H1 (cell line): ENCODE measurements around the gene BEAN1. TPM values are rescaled to one million over a fixed set of nuclear protein-coding genes. Genes with fewer than 3 reads are reported as not detected.

Source experiments
- CTCF ChIA-PET: fragments of 300-600 bp; sonication (Branson Sonifier 250); formaldehyde crosslinking; loops from one replicate; lab custom pipeline; 2021; ENCODE audit not compliant: partially characterized antibody; lab: Charles Lee
- POLR2A ChIA-PET: fragments of 300-600 bp; sonication (Branson Sonifier 250); formaldehyde crosslinking; loops from one replicate; lab custom pipeline; 2021; ENCODE audit warnings: inconsistent platforms; ENCODE audit not compliant: partially characterized antibody; lab: Charles Lee
- DNase-seq, 2 experiments: peaks; one replicate each; pipeline versions ENCODE4 v3.0.0 to v3.0.0-alpha.2; 2010 to 2022; ENCODE audit warnings: low spot score in 2 of 2, low read depth in 1 of 2, mixed read lengths in 1 of 2
- FAIRE-seq: peaks from 2 replicates; lab custom pipeline; 2011; peaks lifted over from hg19 to GRCh38; lab: Jason Lieb, UNC
- H2AFZ ChIP-seq: 2 replicates; pipeline ENCODE4 v1.8.1; 2012; ENCODE audit warnings: low read length, inconsistent platforms
- H2AK5ac ChIP-seq: 2 replicates; pipeline ENCODE4 v1.6.1; 2013; ENCODE audit warnings: low read depth, low read length
- H2BK120ac ChIP-seq: replicated peaks from 2 replicates; pipeline ENCODE3; 2013; ENCODE audit warnings: low read depth, low read length, inconsistent platforms
- H2BK12ac ChIP-seq: 2 replicates; pipeline ENCODE4 v1.6.1; 2013; ENCODE audit warnings: low read depth, low read length
- H2BK15ac ChIP-seq: 2 replicates; pipeline ENCODE4 v1.6.1; 2013; ENCODE audit warnings: low read length
- H2BK20ac ChIP-seq: 2 replicates; pipeline ENCODE4 v1.6.1; 2013; ENCODE audit warnings: low read length
- H2BK5ac ChIP-seq: 2 replicates; pipeline ENCODE4 v1.6.1; 2013; ENCODE audit warnings: low read depth, low read length
- H3K14ac ChIP-seq: 2 replicates; pipeline ENCODE4 v1.6.1; 2013; ENCODE audit warnings: inconsistent platforms; ENCODE audit not compliant: insufficient read length
- H3K18ac ChIP-seq: 2 replicates; pipeline ENCODE4 v1.6.1; 2013; ENCODE audit warnings: low read length; ENCODE audit errors: extremely low read depth
- H3K23ac ChIP-seq: 2 replicates; pipeline ENCODE4 v1.6.1; 2013; ENCODE audit warnings: inconsistent platforms; ENCODE audit not compliant: insufficient read length
- H3K23me2 ChIP-seq: 2 replicates; pipeline ENCODE4 v1.6.1; 2013; ENCODE audit warnings: low read depth, low read length
- H3K27ac ChIP-seq: 2 replicates; pipeline ENCODE4 v1.6.1; 2011; ENCODE audit warnings: low read depth, low read length, inconsistent platforms
- H3K27me3 ChIP-seq, 4 experiments: replicated peaks in 1 of 4; 1 replicate in 1 of 4; 2 replicates in 3 of 4; pipeline versions ENCODE4 v1.6.1 to v1.8.1; 2011 to 2013; ENCODE audit warnings: low read length in 3 of 4, mild to moderate bottlenecking in 3 of 4, inconsistent platforms in 2 of 4, mixed read lengths in 2 of 4, moderate library complexity in 1 of 4; ENCODE audit not compliant: control insufficient read depth in 3 of 4, insufficient read depth in 3 of 4; ENCODE audit errors: extremely low read depth in 1 of 4
- H3K36me3 ChIP-seq, 4 experiments: 2 replicates each; pipeline versions ENCODE4 v1.6.1 to v1.8.1; 2011 to 2013; ENCODE audit warnings: mild to moderate bottlenecking in 4 of 4, low read length in 3 of 4, moderate library complexity in 2 of 4, control low read depth in 1 of 4, inconsistent platforms in 1 of 4; ENCODE audit not compliant: insufficient read depth in 4 of 4, control insufficient read depth in 2 of 4
- H3K4ac ChIP-seq: replicated peaks from 2 replicates; pipeline ENCODE3; 2013; ENCODE audit warnings: low read length, low read depth, mixed read lengths, inconsistent platforms; ENCODE audit not compliant: insufficient read length
- H3K4me1 ChIP-seq, 4 experiments: replicated peaks in 1 of 4; 1 replicate in 1 of 4; 2 replicates in 3 of 4; pipeline versions ENCODE4 v1.6.1 to v1.8.1; 2011 to 2013; ENCODE audit warnings: low read length in 3 of 4, inconsistent platforms in 2 of 4, mixed read lengths in 1 of 4; ENCODE audit not compliant: insufficient read depth in 4 of 4, control insufficient read depth in 3 of 4
- H3K4me2 ChIP-seq, 2 experiments: 2 replicates each; pipeline versions ENCODE4 v1.6.1 to v1.8.1; 2011 to 2013; ENCODE audit warnings: low read depth in 2 of 2, low read length in 2 of 2, control low read depth in 1 of 2, inconsistent platforms in 1 of 2, mild to moderate bottlenecking in 1 of 2; ENCODE audit not compliant: insufficient read depth in 1 of 2
- H3K4me3 ChIP-seq, 4 experiments: fragments of 200-600, 300-600 bp in 1 of 4; sonication (generic), shearing (Covaris generic), sonication (Bioruptor Twin) in 1 of 4; 2 replicates each; pipeline versions ENCODE4 v1.5.1 to v1.8.1; 2011 to 2016; ENCODE audit warnings: low read length in 4 of 4, low read depth in 3 of 4, control low read depth in 2 of 4, inconsistent platforms in 2 of 4, mild to moderate bottlenecking in 2 of 4, mixed read lengths in 1 of 4, moderate library complexity in 1 of 4; ENCODE audit not compliant: insufficient read depth in 2 of 4; ENCODE audit errors: extremely low read depth in 1 of 4
- H3K56ac ChIP-seq: replicated peaks from 2 replicates; pipeline ENCODE3; 2013; ENCODE audit warnings: low read depth, mild to moderate bottlenecking, mixed read lengths, low read length, inconsistent platforms; ENCODE audit not compliant: insufficient read length
- H3K79me1 ChIP-seq: 2 replicates; pipeline ENCODE4 v1.6.1; 2013; ENCODE audit warnings: low read depth, low read length, control low read depth
- H3K79me2 ChIP-seq, 2 experiments: 2 replicates each; pipeline versions ENCODE4 v1.6.1 to v1.8.1; 2012 to 2013; ENCODE audit warnings: low read length in 2 of 2, mild to moderate bottlenecking in 2 of 2, inconsistent platforms in 1 of 2; ENCODE audit not compliant: insufficient read depth in 2 of 2, control insufficient read depth in 1 of 2
- H3K9ac ChIP-seq, 4 experiments: replicated peaks in 1 of 4; 1 replicate in 1 of 4; 2 replicates in 3 of 4; pipeline versions ENCODE4 v1.6.1 to v1.8.1; 2011 to 2013; ENCODE audit warnings: low read depth in 3 of 4, low read length in 3 of 4, control low read depth in 2 of 4, mild to moderate bottlenecking in 2 of 4, moderate library complexity in 2 of 4, inconsistent platforms in 1 of 4; ENCODE audit errors: extremely low read depth in 1 of 4
- H3K9me3 ChIP-seq, 2 experiments: 2 replicates each; pipeline versions ENCODE4 v1.6.1 to v1.8.1; 2012 to 2013; ENCODE audit warnings: mild to moderate bottlenecking in 2 of 2, moderate library complexity in 2 of 2, control low read depth in 1 of 2, inconsistent platforms in 1 of 2, low read depth in 1 of 2, low read length in 1 of 2, mixed read lengths in 1 of 2; ENCODE audit not compliant: insufficient read depth in 2 of 2
- H4K20me1 ChIP-seq, 2 experiments: replicated peaks in 1 of 2; 2 replicates each; pipeline versions ENCODE3 to v1.8.1; 2011 to 2013; ENCODE audit warnings: inconsistent platforms in 2 of 2, low read length in 2 of 2, mild to moderate bottlenecking in 1 of 2; ENCODE audit not compliant: insufficient read depth in 2 of 2, control insufficient read depth in 1 of 2
- H4K5ac ChIP-seq: 2 replicates; pipeline ENCODE4 v1.6.1; 2013; ENCODE audit warnings: low read length, low read depth, mixed read lengths, inconsistent platforms; ENCODE audit not compliant: insufficient read length
- H4K8ac ChIP-seq: 2 replicates; pipeline ENCODE4 v1.8.0; 2013; ENCODE audit warnings: mild to moderate bottlenecking, moderate library complexity, low read length, inconsistent platforms; ENCODE audit not compliant: insufficient read depth; ENCODE audit errors: extremely low read depth
- H4K91ac ChIP-seq: replicated peaks from 2 replicates; pipeline ENCODE3; 2013; ENCODE audit warnings: low read length, mixed read lengths, inconsistent platforms; ENCODE audit not compliant: insufficient read length
- CBX5 ChIP-seq: fragments of 300-800, 300-1000 bp; sonication (generic); IDR thresholded peaks from 2 replicates; pipeline ENCODE4 v1.7.1; 2016; ENCODE audit warnings: antibody characterized with exemption, low read length, low read depth
- RNF2 ChIP-seq: fragments of 200-900, 300-1000 bp; sonication (generic); IDR thresholded peaks from 2 replicates; pipeline ENCODE4 v1.7.1; 2016; ENCODE audit warnings: borderline replicate concordance, low read depth, mild to moderate bottlenecking, antibody characterized with exemption, low read length; ENCODE audit not compliant: poor library complexity, severe bottlenecking; ENCODE audit errors: missing control alignments
- SP4 ChIP-seq: IDR thresholded peaks from 2 replicates; pipeline ENCODE4 v1.6.1; 2012; ENCODE audit warnings: low read length, inconsistent platforms
- YY1 ChIP-seq: IDR thresholded peaks from 2 replicates; pipeline ENCODE4 v1.6.1; 2011; ENCODE audit warnings: low read depth, mild to moderate bottlenecking, low read length
- WGBS, 2 experiments: shearing (Covaris generic) in 1 of 2; methylation state at CpG; one replicate each; pipeline versions ENCODE4 v1.1.6 to v1.1.7; 2013 to 2015; ENCODE audit warnings: low lambda C conversion rate in 2 of 2, mixed read lengths in 2 of 2, inconsistent platforms in 1 of 2, low coverage in 1 of 2, missing lambda C conversion rate in 1 of 2; ENCODE audit not compliant: insufficient replicate concordance in 2 of 2, insufficient coverage in 1 of 2, insufficient read length in 1 of 2; ENCODE audit errors: extremely low coverage in 1 of 2, missing lambda C conversion rate in 1 of 2; 5-methylcytosine and 5-hydroxymethylcytosine counted together
- polyA plus RNA-seq, 7 experiments: library from polyadenylated mRNA; depleted of rRNA in 3 of 7; stranded (reverse) in 5 of 7; unstranded in 2 of 7; fragments of >200 nt in 5 of 7; fragments of 200-250 nt in 2 of 7; gene quantifications; 1 replicate in 5 of 7; 2 replicates in 1 of 7; 4 replicates in 1 of 7; pipeline versions ENCODE4 v1.2.1 to v1.2.3, GENCODE V29; 2011 to 2013; ENCODE audit warnings: missing spikeins in 2 of 7, mixed read lengths in 2 of 7
- total RNA-seq: library from RNA; stranded (reverse); fragmentation: NEBNext Ultra II Directional; extraction: Animal tissue kit (Norgen Biotek cat#: 25700); gene quantifications from 2 replicates; pipeline ENCODE4 v1.2.1, GENCODE V29; 2021

Gene BEAN1
- total and polyA plus RNA-seq, 2 of the 8 experiments (the other 6 are each of a cell fraction or from before 2014, with no cell fraction given): 0.08 TPM; not detected in 1

DNA sequence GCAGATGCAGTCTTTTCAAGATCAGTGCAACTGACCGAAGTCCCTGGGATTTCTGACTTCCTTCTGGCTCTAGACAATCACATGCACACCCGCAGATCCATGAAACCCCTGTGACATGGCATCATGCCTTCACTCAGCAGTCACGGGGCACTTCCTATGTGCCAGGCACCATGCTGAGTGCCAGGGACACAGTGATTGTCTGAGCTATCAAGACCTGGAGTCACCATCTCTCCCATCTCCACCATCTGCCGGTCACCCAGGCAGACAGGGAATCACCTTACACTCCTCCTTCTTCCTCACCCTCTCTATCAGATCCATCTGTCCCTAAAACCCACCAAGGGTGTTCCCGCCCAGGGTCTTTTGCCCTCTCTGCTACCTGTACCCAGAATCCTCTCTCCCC is 5.3 kb downstream of the BEAN1 start:
- DNase-seq: no peak
- Histone ChIP-seq H3K27ac (no peak overlapping the region), H3K14ac (no peak overlapping the region), H2BK5ac (no peak overlapping the region), H4K8ac (no peak overlapping the region), H3K79me2 (no peaks in the 10 kb centered on the region), H3K4me3 (no peak overlapping the region), H3K4me1 (peaks cover 0 to 27% (median 16%) of the 10 kb centered on the region in 4 experiments; a peak in 6 of 7 replicates), H3K27me3 (peaks cover 25 to 38% (median 30%) of the 10 kb centered on the region in 4 experiments), H2AFZ (no peak overlapping the region), H4K20me1 (peaks cover 4 to 8% of the 10 kb centered on the region in 2 experiments), H3K56ac (no peak overlapping the region), H3K23ac (no peak overlapping the region), H3K9ac (no peak overlapping the region; a peak in 1 of 7 replicates), H2BK12ac (no peak overlapping the region), H2BK120ac (no peak overlapping the region), H2BK20ac (no peak overlapping the region), H3K4me2 (no peak overlapping the region), H3K18ac (no peak overlapping the region), H2AK5ac (no peak overlapping the region), H2BK15ac (no peak overlapping the region), H3K23me2 (no peaks in the 10 kb centered on the region; the same call in 1 of the 2 replicates), H3K36me3 (no peaks in the 10 kb centered on the region), H3K79me1 (no peaks in the 10 kb centered on the region), H3K9me3 (no peaks in the 10 kb centered on the region), H4K91ac (no peak overlapping the region), H3K4ac (no peak overlapping the region), H4K5ac (no peak overlapping the region)
- CTCF ChIA-PET: interaction anchor here (0.7 to 4.1 kb wide), 9 partner anchors 10 to 83 kb away, joined by 3 to 15 read pairs (median 3); no protein-coding TSS in a partner anchor
- TF ChIP-seq SP4: no peak
- no peak for TF ChIP-seq CBX5
- TF ChIP-seq YY1: no peak
- no peak for TF ChIP-seq RNF2
- WGBS, 2 experiments: 81% methylated on average over 5 of the region's 5 CpGs; no CpG with 5 or more reads in 1 of the 2 experiments
- POLR2A ChIA-PET: interaction anchor here (0.6 to 1.0 kb wide), 2 partner anchors 12 to 829 kb away, joined by 3 read pairs; no protein-coding TSS in a partner anchor
- FAIRE-seq: no peak
